CD4-positive, alpha-beta T cell (primary cell): Measurements from ENCODE around the gene BABAM2. TPM values are rescaled to one million over a fixed set of nuclear protein-coding genes. Genes with fewer than 3 reads are reported as not detected.

Source experiments
- ATAC-seq: fragments of 200-7000 bp; cut with Tn5 transposase; one replicate; pipeline ENCODE4 v1.10.0; 2022; ENCODE audit warnings: mild to moderate bottlenecking; ENCODE audit not compliant: poor library complexity
- CTCF ChIA-PET: fragments of 350-600 bp; sonication (Branson Sonifier 250); formaldehyde crosslinking; loops from one replicate; lab custom pipeline; 2021; ENCODE audit warnings: antibody characterized with exemption, inconsistent platforms; lab: Charles Lee
- POLR2A ChIA-PET: fragments of 350-600 bp; sonication (Branson Sonifier 250); formaldehyde crosslinking; loops from one replicate; lab custom pipeline; 2021; ENCODE audit warnings: antibody characterized with exemption, inconsistent platforms; lab: Charles Lee
- DNase-seq, 14 experiments: peaks; one replicate each; pipeline ENCODE4 v3.0.0-alpha.2; 2013 to 2020; ENCODE audit warnings: mixed read lengths in 2 of 14
- H3K27ac ChIP-seq, 2 donors: one replicate each; pipeline versions ENCODE4 v1.5.1 to v1.7.0; 2013; ENCODE audit warnings: low read length in 2 of 2, low read depth in 1 of 2, mild to moderate bottlenecking in 1 of 2
- H3K27me3 ChIP-seq, 2 experiments: 1 replicate in 1 of 2; 2 replicates in 1 of 2; pipeline versions ENCODE4 v1.6.1 to v1.7.0; 2013; ENCODE audit warnings: low read length in 2 of 2, control low read depth in 1 of 2, mild to moderate bottlenecking in 1 of 2, moderate library complexity in 1 of 2; ENCODE audit not compliant: insufficient read depth in 2 of 2, control insufficient read depth in 1 of 2
- H3K36me3 ChIP-seq: one replicate; pipeline ENCODE4 v1.6.1; 2013; ENCODE audit warnings: low read length, control low read depth; ENCODE audit not compliant: insufficient read depth
- H3K4me1 ChIP-seq: one replicate; pipeline ENCODE4 v1.6.1; 2013; ENCODE audit warnings: low read length, control low read depth; ENCODE audit not compliant: insufficient read depth
- H3K4me3 ChIP-seq: one replicate; pipeline ENCODE4 v1.5.1; 2013; ENCODE audit warnings: mild to moderate bottlenecking, low read length, moderate library complexity
- H3K9me3 ChIP-seq, 2 experiments: 1 replicate in 1 of 2; 2 replicates in 1 of 2; pipeline versions ENCODE4 v1.6.1 to v1.7.0; 2013; ENCODE audit warnings: low read length in 2 of 2, mild to moderate bottlenecking in 2 of 2, control low read depth in 1 of 2, moderate library complexity in 1 of 2; ENCODE audit not compliant: control insufficient read depth in 1 of 2, insufficient read depth in 1 of 2
- H3K27ac Mint-ChIP-seq: one replicate; pipeline ENCODE4 v1.8.0; 2020; ENCODE audit warnings: mixed read lengths
- H3K27me3 Mint-ChIP-seq: one replicate; pipeline ENCODE4 v1.8.0; 2021; ENCODE audit warnings: mixed read lengths
- H3K36me3 Mint-ChIP-seq: one replicate; pipeline ENCODE4 v1.8.0; 2021; ENCODE audit warnings: low read depth, mixed read lengths
- H3K4me1 Mint-ChIP-seq: one replicate; pipeline ENCODE4 v1.8.0; 2021; ENCODE audit warnings: low read depth, mixed read lengths
- H3K4me3 Mint-ChIP-seq: one replicate; pipeline ENCODE4 v1.8.0; 2020; ENCODE audit warnings: mild to moderate bottlenecking, mixed read lengths
- H3K9me3 Mint-ChIP-seq: one replicate; pipeline ENCODE4 v1.8.0; 2020; ENCODE audit warnings: mixed read lengths
- intact Hi-C, 2 experiments: fragments of 100-400 bp; cut with DNase I in 1 of 2; cut with micrococcal nuclease in 1 of 2; formaldehyde crosslinking; loops; one replicate each; pipeline versions ENCODE4 v1.15.1 to v1.9.0; 2023 to 2025; cut with DNase I, micrococcal nuclease
- total RNA-seq, 174 experiments: library from RNA in 2 of 174; stranded (reverse) in 2 of 174; gene quantifications; one replicate each; pipeline ENCODE4 v1.2.3 and lab custom pipeline; 2021 to 2026
- TF ChIP-seq, protein P1 (sequence below): fragments of 200-600 bp; IDR thresholded peaks from one replicate; pipeline ENCODE4 v1.8.0; 2022; ENCODE audit warnings: antibody characterized with exemption, mild to moderate bottlenecking

The BABAM2 gene
- total RNA-seq, 2 experiments from 2014 or later, result 29.2 to 32.8 TPM

DNA sequence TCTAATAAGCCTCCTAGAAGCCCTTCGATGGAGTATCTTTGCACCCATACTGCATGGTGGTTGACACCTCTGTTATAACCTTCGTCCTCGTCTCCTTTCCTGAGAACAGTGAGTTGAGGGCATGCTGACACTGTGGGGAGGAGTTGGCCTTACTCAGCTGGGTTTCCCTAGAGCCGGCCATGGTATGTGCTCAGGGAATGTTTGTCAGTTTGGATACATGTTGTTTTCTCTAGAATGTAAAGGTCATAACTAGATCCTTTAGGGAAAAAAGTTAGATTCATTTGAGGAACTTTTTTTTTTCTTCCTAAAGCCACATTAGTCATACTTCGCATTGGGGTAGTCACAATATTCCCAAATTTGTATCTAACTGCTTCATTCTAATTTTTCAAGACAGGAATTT, 396.1 kb downstream of the BABAM2 start:
- Mint-ChIP-seq H3K36me3 (peaks cover 6% of the 10 kb centered on the region), H3K4me1 (no peaks in the 10 kb centered on the region), H3K27me3 (no peaks in the 10 kb centered on the region), H3K9me3 (no peaks in the 10 kb centered on the region), H3K27ac (no peak overlapping the region), H3K4me3 (no peak overlapping the region)
- DNase-seq (no peak), ATAC-seq (no peak)
- no peaks in the 10 kb centered on the region for H3K27me3 ChIP-seq
- TF ChIP-seq, protein P1, sequence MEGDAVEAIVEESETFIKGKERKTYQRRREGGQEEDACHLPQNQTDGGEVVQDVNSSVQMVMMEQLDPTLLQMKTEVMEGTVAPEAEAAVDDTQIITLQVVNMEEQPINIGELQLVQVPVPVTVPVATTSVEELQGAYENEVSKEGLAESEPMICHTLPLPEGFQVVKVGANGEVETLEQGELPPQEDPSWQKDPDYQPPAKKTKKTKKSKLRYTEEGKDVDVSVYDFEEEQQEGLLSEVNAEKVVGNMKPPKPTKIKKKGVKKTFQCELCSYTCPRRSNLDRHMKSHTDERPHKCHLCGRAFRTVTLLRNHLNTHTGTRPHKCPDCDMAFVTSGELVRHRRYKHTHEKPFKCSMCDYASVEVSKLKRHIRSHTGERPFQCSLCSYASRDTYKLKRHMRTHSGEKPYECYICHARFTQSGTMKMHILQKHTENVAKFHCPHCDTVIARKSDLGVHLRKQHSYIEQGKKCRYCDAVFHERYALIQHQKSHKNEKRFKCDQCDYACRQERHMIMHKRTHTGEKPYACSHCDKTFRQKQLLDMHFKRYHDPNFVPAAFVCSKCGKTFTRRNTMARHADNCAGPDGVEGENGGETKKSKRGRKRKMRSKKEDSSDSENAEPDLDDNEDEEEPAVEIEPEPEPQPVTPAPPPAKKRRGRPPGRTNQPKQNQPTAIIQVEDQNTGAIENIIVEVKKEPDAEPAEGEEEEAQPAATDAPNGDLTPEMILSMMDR, result no peak
- H3K27ac ChIP-seq, result no peak overlapping the region
- ChIA-PET CTCF (no interaction called here), POLR2A (interaction anchor here (0.7 kb wide), 1 partner anchor 373 kb away, joined by 5 read pairs; no protein-coding TSS in a partner anchor)
- no peaks in the 10 kb centered on the region for H3K4me1 ChIP-seq
- no peaks in the 10 kb centered on the region for H3K36me3 ChIP-seq
- H3K9me3 ChIP-seq, result no peaks in the 10 kb centered on the region
- H3K4me3 ChIP-seq, result no peak overlapping the region
- intact Hi-C loops, result no loop called here

DNA sequence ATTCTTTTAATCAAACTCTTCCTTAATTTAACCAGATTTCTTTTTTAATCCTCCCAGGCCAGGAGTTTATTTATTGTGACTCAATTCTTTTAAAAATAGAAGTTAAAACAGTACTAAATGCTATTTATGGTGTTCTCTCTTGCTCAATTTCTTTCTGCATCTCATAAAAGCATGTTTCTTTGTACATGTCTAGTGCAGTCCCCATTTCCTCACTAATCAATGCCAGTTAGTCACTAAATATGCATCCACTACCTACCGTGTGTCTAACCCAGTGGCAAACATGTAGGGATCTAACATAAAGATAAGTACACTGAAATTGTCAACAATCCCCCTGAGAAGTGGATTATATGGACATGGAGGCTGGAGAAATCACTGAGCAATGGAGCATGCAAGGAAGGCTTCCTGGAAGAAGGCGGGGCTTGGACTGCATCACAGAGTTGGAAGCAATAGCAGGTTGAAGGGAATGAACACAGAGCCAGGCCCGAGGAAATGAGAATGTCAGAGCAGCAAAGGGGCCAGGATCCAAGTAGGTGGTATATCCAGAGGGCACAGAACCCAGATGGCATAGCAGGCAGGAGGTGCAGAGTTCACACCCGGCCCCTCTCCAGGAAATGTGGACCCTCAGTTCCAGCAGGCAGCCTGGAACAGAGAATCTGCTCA, 396.9 kb downstream of the BABAM2 start:
- Histone ChIP-seq H3K4me3 (no peak overlapping the region), H3K27me3 (no peaks in the 10 kb centered on the region), H3K4me1 (no peaks in the 10 kb centered on the region), H3K36me3 (no peaks in the 10 kb centered on the region), H3K27ac (no peak overlapping the region), H3K9me3 (no peaks in the 10 kb centered on the region)
- no peak for ATAC-seq
- no peaks in the 10 kb centered on the region for H3K4me1 Mint-ChIP-seq
- no peak for DNase-seq
- no peak overlapping the region for H3K27ac Mint-ChIP-seq
- H3K36me3 Mint-ChIP-seq, result peaks cover 6% of the 10 kb centered on the region
- CTCF ChIA-PET, result no interaction called here
- POLR2A ChIA-PET, result no interaction called here
- H3K4me3 Mint-ChIP-seq, result no peak overlapping the region
- TF ChIP-seq, protein P1, result no peak
- intact Hi-C loops, result no loop called here
- H3K27me3 Mint-ChIP-seq, result no peaks in the 10 kb centered on the region
- H3K9me3 Mint-ChIP-seq, result no peaks in the 10 kb centered on the region

DNA sequence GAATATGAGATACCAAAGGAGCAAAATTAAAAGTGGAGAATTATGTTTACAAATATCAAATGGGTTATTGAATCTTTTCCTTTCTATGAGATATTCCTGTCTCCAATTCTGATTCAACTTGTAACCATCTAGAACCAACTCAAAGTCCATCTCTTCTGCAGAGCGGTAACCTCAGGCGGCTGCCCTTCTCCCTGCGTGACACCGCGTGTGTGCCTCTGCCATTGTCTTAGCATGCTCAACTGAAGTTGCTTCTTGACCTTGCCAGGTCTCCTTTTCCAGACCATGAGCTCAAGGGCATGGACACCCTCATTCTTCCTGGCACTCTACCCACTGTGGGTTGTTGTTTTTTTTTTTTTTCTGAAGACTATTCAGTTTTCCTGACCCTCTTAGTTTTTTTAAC, 398.1 kb downstream of the BABAM2 start:
- H3K4me1 ChIP-seq, result no peaks in the 10 kb centered on the region
- ChIA-PET CTCF (no interaction called here), POLR2A (no interaction called here)
- H3K27ac ChIP-seq, result no peak overlapping the region
- no peaks in the 10 kb centered on the region for H3K4me1 Mint-ChIP-seq
- DNase-seq, result no peak
- H3K36me3 ChIP-seq, result no peaks in the 10 kb centered on the region
- TF ChIP-seq, protein P1, result no peak
- no peaks in the 10 kb centered on the region for H3K9me3 ChIP-seq
- no peak for ATAC-seq
- no peaks in the 10 kb centered on the region for H3K9me3 Mint-ChIP-seq
- peaks cover 6% of the 10 kb centered on the region for H3K36me3 Mint-ChIP-seq
- no peaks in the 10 kb centered on the region for H3K27me3 ChIP-seq
- no peak overlapping the region for H3K27ac Mint-ChIP-seq
- H3K27me3 Mint-ChIP-seq, result no peaks in the 10 kb centered on the region
- intact Hi-C loops, result no loop called here
- no peak overlapping the region for H3K4me3 ChIP-seq
- no peak overlapping the region for H3K4me3 Mint-ChIP-seq
